HEK293 (cell line): ENCODE data around the gene THEM4.

ENCODE experiments used
- CTCF ChIA-PET: fragments of 350-600 bp; formaldehyde crosslinking; extraction: SDS; loops from one replicate; lab custom pipeline; 2021; ENCODE audit warnings: antibody characterized with exemption; lab: Yijun Ruan, JAX
- POLR2A ChIA-PET: fragments of 300-600 bp; formaldehyde crosslinking; extraction: SDS; loops from one replicate; lab custom pipeline; 2020; ENCODE audit warnings: antibody characterized with exemption, inconsistent platforms; lab: Yijun Ruan, JAX
- H3K27ac ChIP-seq: fragments of 200-500 bp; sonication (Bioruptor generic); 2 replicates; pipeline ENCODE4 v1.5.1; 2014; ENCODE audit warnings: low read depth, low read length, control low read depth, inconsistent platforms; ENCODE audit errors: extremely low read depth
- H3K36me3 ChIP-seq, 2 experiments: fragments of 200-500 bp in 1 of 2; sonication (Bioruptor generic) in 1 of 2; 1 replicate in 1 of 2; 2 replicates in 1 of 2; pipeline ENCODE4 v1.5.1; 2014 to 2017; ENCODE audit warnings: inconsistent platforms in 2 of 2, low read length in 2 of 2; ENCODE audit not compliant: control insufficient read depth in 2 of 2, insufficient read depth in 1 of 2
- H3K4me1 ChIP-seq: fragments of 200-500 bp; sonication (Bioruptor generic); 2 replicates; pipeline ENCODE4 v1.5.1; 2014; ENCODE audit warnings: mild to moderate bottlenecking, low read length, inconsistent platforms; ENCODE audit not compliant: control insufficient read depth, insufficient read depth
- H3K4me3 ChIP-seq: 2 replicates; pipeline ENCODE4 v1.5.1; 2011; ENCODE audit warnings: low read depth, mild to moderate bottlenecking, control low read depth, low read length, moderate library complexity
- H3K9me3 ChIP-seq: fragments of 200-500 bp; sonication (Bioruptor generic); 2 replicates; pipeline ENCODE4 v1.5.1; 2014; ENCODE audit warnings: low read depth, low read length, inconsistent platforms; ENCODE audit not compliant: control insufficient read depth, insufficient read depth
- BCL11B ChIP-seq: fragments of 450-650 bp; formaldehyde crosslinking; IDR thresholded peaks from 2 replicates; pipeline ENCODE4 v1.5.1; 2016; ENCODE audit warnings: low read depth, missing biosample characterization, missing genetic modification characterization
- SCRT2 ChIP-seq: fragments of 450-650 bp; formaldehyde crosslinking; IDR thresholded peaks from 2 replicates; pipeline ENCODE4 v1.5.1; 2016; ENCODE audit warnings: missing biosample characterization, missing genetic modification characterization
- SP3 ChIP-seq: fragments of 450-650 bp; formaldehyde crosslinking; IDR thresholded peaks from 2 replicates; pipeline ENCODE4 v1.5.1; 2016; ENCODE audit warnings: missing biosample characterization, missing genetic modification characterization
- ZBTB20 ChIP-seq: fragments of 450-650 bp; formaldehyde crosslinking; IDR thresholded peaks from 2 replicates; pipeline ENCODE4 v1.5.1; 2016; ENCODE audit warnings: missing biosample characterization, missing genetic modification characterization
- ZFP37 ChIP-seq: fragments of 450-650 bp; formaldehyde crosslinking; IDR thresholded peaks from 2 replicates; pipeline ENCODE4 v1.5.1; 2016; ENCODE audit warnings: missing biosample characterization, missing genetic modification characterization
- ZNF112 ChIP-seq: fragments of 450-650 bp; formaldehyde crosslinking; IDR thresholded peaks from 2 replicates; pipeline ENCODE4 v1.5.0; 2017; ENCODE audit warnings: missing biosample characterization, missing genetic modification characterization
- ZNF140 ChIP-seq: fragments of 450-650 bp; formaldehyde crosslinking; IDR thresholded peaks from 2 replicates; pipeline ENCODE4 v1.5.1; 2016; ENCODE audit warnings: missing biosample characterization, missing genetic modification characterization
- ZNF19 ChIP-seq: fragments of 450-650 bp; formaldehyde crosslinking; IDR thresholded peaks from 2 replicates; pipeline ENCODE4; 2016; ENCODE audit warnings: missing biosample characterization, missing genetic modification characterization, low read depth
- ZNF223 ChIP-seq: fragments of 450-650 bp; formaldehyde crosslinking; IDR thresholded peaks from 2 replicates; pipeline ENCODE4 v1.5.1; 2016; ENCODE audit warnings: missing biosample characterization, missing genetic modification characterization
- ZNF23 ChIP-seq: fragments of 450-650 bp; formaldehyde crosslinking; IDR thresholded peaks from 2 replicates; pipeline ENCODE4 v1.5.1; 2016; ENCODE audit warnings: missing biosample characterization, missing genetic modification characterization, borderline replicate concordance
- ZNF366 ChIP-seq: fragments of 450-650 bp; formaldehyde crosslinking; conservative IDR thresholded peaks from 2 replicates; pipeline ENCODE4 v1.5.1; 2016; ENCODE audit warnings: missing biosample characterization, missing genetic modification characterization
- ZNF37A ChIP-seq: fragments of 450-650 bp; IDR thresholded peaks from 2 replicates; pipeline ENCODE4 v1.5.1; 2018; ENCODE audit warnings: missing biosample characterization, missing genetic modification characterization
- ZNF404 ChIP-seq: fragments of 450-650 bp; formaldehyde crosslinking; IDR thresholded peaks from 2 replicates; pipeline ENCODE4 v1.5.1; 2017; ENCODE audit warnings: missing biosample characterization, missing genetic modification characterization
- ZNF423 ChIP-seq: fragments of 450-650 bp; formaldehyde crosslinking; IDR thresholded peaks from 2 replicates; pipeline ENCODE4 v1.5.1; 2016; ENCODE audit warnings: missing biosample characterization, missing genetic modification characterization
- ZNF433 ChIP-seq: fragments of 450-650 bp; formaldehyde crosslinking; IDR thresholded peaks from 2 replicates; pipeline ENCODE4 v1.5.1; 2016; ENCODE audit warnings: missing biosample characterization, missing genetic modification characterization, low read depth
- ZNF48 ChIP-seq: fragments of 450-650 bp; formaldehyde crosslinking; IDR thresholded peaks from 2 replicates; pipeline ENCODE4 v1.5.1; 2016; ENCODE audit warnings: missing biosample characterization, missing genetic modification characterization
- ZNF521 ChIP-seq: fragments of 450-650 bp; formaldehyde crosslinking; IDR thresholded peaks from 2 replicates; pipeline ENCODE4 v1.5.1; 2017; ENCODE audit warnings: missing biosample characterization, mild to moderate bottlenecking, missing genetic modification characterization
- ZNF623 ChIP-seq: fragments of 450-650 bp; formaldehyde crosslinking; IDR thresholded peaks from 2 replicates; pipeline ENCODE4 v1.5.1; 2016; ENCODE audit warnings: missing biosample characterization, missing genetic modification characterization
- ZNF777 ChIP-seq: fragments of 450-650 bp; formaldehyde crosslinking; IDR thresholded peaks from 2 replicates; pipeline ENCODE4 v1.5.1; 2017; ENCODE audit warnings: missing biosample characterization, missing genetic modification characterization, borderline replicate concordance
- ZNF791 ChIP-seq: fragments of 450-650 bp; formaldehyde crosslinking; IDR thresholded peaks from 2 replicates; pipeline ENCODE4 v1.5.1; 2016; ENCODE audit warnings: missing biosample characterization, missing genetic modification characterization
- TF ChIP-seq, protein P1 (sequence below): fragments of 450-650 bp; formaldehyde crosslinking; IDR thresholded peaks from 2 replicates; pipeline ENCODE4 v1.5.1; 2016; ENCODE audit warnings: missing biosample characterization, missing genetic modification characterization
- TF ChIP-seq, protein P2 (sequence below): fragments of 450-650 bp; IDR thresholded peaks from 2 replicates; pipeline ENCODE4 v1.5.1; 2018; ENCODE audit warnings: missing biosample characterization, missing genetic modification characterization
- TF ChIP-seq, protein P3 (sequence below): fragments of 450-650 bp; formaldehyde crosslinking; IDR thresholded peaks from 2 replicates; pipeline ENCODE4 v1.5.1; 2017; ENCODE audit warnings: missing biosample characterization, mild to moderate bottlenecking, missing genetic modification characterization, moderate library complexity
- TF ChIP-seq, protein P4 (sequence below): fragments of 450-650 bp; formaldehyde crosslinking; IDR thresholded peaks from 2 replicates; pipeline ENCODE4 v1.5.1; 2016; ENCODE audit warnings: missing biosample characterization, missing genetic modification characterization
- TF ChIP-seq, protein P5 (sequence below): fragments of 450-650 bp; formaldehyde crosslinking; IDR thresholded peaks from 2 replicates; pipeline ENCODE4 v1.5.1; 2016; ENCODE audit warnings: missing biosample characterization, missing genetic modification characterization

The THEM4 gene

DNA sequence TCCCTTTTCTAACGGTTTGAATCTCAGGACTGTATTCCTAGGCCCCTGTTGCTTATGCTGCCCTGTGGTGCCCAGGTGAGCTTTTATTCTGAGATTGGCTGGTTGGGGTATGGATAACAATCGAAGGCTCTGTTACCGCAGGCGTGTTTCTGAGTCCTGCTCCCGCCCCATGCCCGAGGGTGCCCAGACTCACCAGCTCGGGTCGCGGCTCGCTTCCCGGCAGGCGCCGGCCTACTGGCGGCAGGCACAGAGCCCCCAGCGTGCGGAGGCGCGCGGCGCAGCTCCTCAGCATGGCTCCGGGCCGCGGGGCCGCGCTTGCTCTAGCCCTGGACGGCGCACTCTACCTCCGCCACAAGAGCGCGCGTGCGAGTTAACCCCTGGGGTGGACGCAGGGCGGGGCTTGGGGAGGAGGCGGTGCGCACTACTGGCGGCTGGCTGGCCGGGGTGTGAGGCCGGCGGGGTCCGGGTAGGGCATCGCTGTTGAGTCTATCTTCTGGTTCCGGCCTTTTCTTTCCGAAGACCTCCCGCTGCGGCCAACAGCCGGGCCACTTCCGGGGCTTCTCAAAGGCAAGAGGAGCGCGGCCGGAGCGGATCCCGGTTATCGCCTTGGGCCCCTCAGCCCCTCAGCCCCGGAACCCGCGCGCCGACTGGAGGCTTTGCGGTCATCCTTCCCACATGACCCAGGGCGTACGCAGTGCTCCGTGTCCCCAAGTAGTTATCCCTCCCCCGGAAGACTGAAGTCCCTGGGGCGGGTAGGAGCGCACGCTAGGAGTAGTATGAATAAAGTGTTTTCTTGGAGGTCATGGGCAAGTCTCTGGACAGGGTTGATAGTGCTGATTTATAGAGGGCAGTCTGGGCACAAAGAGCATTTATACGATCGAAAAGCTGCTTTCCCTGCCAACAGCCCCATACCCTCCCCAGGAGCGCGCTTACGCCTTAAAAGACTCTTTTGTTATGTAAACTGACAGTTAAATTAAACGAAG is at the start of gene THEM4 (continued):
- TF ChIP-seq, protein P1, sequence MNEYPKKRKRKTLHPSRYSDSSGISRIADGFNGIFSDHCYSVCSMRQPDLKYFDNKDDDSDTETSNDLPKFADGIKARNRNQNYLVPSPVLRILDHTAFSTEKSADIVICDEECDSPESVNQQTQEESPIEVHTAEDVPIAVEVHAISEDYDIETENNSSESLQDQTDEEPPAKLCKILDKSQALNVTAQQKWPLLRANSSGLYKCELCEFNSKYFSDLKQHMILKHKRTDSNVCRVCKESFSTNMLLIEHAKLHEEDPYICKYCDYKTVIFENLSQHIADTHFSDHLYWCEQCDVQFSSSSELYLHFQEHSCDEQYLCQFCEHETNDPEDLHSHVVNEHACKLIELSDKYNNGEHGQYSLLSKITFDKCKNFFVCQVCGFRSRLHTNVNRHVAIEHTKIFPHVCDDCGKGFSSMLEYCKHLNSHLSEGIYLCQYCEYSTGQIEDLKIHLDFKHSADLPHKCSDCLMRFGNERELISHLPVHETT (tag by site-specific recombination): peak; percentile 87; the same call in 1 of the 2 replicates
- 0 out of 2 replicates have a peak, but pooled peaks have one; percentile 56 for TF ChIP-seq BCL11B (tag by site-specific recombination)
- peak; percentile 87 for TF ChIP-seq ZFP37 (tag by site-specific recombination)
- TF ChIP-seq SP3 (tag by site-specific recombination): peak; percentile 84
- no peak for TF ChIP-seq ZNF433 (tag by site-specific recombination)
- TF ChIP-seq, protein P2, sequence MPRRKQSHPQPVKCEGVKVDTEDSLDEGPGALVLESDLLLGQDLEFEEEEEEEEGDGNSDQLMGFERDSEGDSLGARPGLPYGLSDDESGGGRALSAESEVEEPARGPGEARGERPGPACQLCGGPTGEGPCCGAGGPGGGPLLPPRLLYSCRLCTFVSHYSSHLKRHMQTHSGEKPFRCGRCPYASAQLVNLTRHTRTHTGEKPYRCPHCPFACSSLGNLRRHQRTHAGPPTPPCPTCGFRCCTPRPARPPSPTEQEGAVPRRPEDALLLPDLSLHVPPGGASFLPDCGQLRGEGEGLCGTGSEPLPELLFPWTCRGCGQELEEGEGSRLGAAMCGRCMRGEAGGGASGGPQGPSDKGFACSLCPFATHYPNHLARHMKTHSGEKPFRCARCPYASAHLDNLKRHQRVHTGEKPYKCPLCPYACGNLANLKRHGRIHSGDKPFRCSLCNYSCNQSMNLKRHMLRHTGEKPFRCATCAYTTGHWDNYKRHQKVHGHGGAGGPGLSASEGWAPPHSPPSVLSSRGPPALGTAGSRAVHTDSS (tag by site-specific recombination): 0 out of 2 replicates have a peak, but pooled peaks have one; percentile 16
- no peak for TF ChIP-seq ZNF19 (tag by site-specific recombination)
- TF ChIP-seq ZNF48 (tag by site-specific recombination): no peak
- TF ChIP-seq, all 188 proteins: peak for 80

DNA sequence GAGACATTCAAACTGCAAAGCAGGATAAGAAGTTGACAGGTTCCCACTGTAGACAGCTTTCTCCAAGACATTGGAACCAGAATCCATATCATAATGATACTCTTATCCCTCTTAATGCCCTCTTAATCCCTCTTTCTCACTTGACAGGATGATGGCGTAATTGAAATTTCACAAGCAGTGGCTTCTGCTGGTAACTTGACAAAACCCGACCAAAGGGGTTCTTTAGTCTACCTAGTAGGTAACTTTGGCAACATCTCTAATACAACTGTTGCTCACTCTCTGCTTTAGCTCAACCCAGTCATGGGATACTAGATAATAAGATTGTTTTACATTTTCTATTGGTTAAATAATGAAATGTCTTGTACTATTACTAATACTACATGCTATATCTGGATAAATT is 49.6 kb upstream of the THEM4 start:
- no peaks in the 10 kb centered on the region for H3K4me1 ChIP-seq
- TF ChIP-seq ZNF366 (tag by site-specific recombination): no peak
- TF ChIP-seq ZNF223 (tag by site-specific recombination): no peak
- no peak for TF ChIP-seq ZNF112 (tag by site-specific recombination)
- TF ChIP-seq ZNF791: no peak
- TF ChIP-seq SCRT2 (tag by site-specific recombination): 0 out of 2 replicates have a peak, but pooled peaks have one; percentile 30
- no peak overlapping the region for H3K4me3 ChIP-seq
- POLR2A ChIA-PET: no interaction called here
- CTCF ChIA-PET: interaction anchor here (0.6 to 1.5 kb wide), 5 partner anchors 9 to 1538 kb away, joined by 3 to 5 read pairs (median 4); no protein-coding TSS in a partner anchor
- no peak overlapping the region for H3K27ac ChIP-seq
- no peaks in the 10 kb centered on the region for H3K36me3 ChIP-seq
- H3K9me3 ChIP-seq: no peaks in the 10 kb centered on the region

DNA sequence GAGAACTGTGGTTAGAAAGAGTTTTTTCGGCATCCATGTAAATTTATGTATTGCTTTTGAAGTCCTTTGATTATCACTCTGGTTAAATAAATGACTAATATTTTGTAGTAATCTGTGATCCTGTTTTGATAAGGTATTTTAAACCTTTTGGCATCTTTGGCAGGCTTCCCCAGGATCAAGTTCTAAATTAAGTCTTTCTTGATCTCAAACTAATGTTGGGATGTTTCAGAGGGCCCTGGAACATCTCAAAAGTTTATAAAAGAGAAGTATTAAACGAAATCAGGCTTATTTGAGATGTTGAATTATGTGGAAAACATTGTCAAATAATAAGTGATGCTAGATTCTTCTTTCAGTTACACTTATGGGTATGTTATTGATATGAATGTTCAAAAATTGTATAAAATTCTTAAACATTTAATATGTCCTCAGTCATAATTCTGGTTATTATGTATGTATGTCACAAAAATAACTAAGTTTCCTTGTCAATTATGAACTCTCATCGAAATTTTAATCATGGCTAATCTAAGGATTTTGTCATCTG is 47.7 kb upstream of the THEM4 start:
- POLR2A ChIA-PET: no interaction called here
- H3K9me3 ChIP-seq: no peaks in the 10 kb centered on the region
- H3K4me3 ChIP-seq: no peak overlapping the region
- CTCF ChIA-PET: no interaction called here
- no peaks in the 10 kb centered on the region for H3K36me3 ChIP-seq
- H3K4me1 ChIP-seq: no peaks in the 10 kb centered on the region
- H3K27ac ChIP-seq: no peak overlapping the region
- TF ChIP-seq ZNF140: no peak
- TF ChIP-seq, protein P3, sequence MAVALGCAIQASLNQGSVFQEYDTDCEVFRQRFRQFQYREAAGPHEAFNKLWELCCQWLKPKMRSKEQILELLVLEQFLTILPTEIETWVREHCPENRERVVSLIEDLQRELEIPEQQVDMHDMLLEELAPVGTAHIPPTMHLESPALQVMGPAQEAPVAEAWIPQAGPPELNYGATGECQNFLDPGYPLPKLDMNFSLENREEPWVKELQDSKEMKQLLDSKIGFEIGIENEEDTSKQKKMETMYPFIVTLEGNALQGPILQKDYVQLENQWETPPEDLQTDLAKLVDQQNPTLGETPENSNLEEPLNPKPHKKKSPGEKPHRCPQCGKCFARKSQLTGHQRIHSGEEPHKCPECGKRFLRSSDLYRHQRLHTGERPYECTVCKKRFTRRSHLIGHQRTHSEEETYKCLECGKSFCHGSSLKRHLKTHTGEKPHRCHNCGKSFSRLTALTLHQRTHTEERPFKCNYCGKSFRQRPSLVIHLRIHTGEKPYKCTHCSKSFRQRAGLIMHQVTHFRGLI (tag by site-specific recombination): no peak
- TF ChIP-seq ZBTB20 (tag by site-specific recombination): no peak
- no peak for TF ChIP-seq ZNF423 (tag by site-specific recombination)
- no peak for TF ChIP-seq ZNF404
- no peak for TF ChIP-seq ZNF623
- TF ChIP-seq ZNF521 (tag by site-specific recombination): no peak
- TF ChIP-seq, protein P4, sequence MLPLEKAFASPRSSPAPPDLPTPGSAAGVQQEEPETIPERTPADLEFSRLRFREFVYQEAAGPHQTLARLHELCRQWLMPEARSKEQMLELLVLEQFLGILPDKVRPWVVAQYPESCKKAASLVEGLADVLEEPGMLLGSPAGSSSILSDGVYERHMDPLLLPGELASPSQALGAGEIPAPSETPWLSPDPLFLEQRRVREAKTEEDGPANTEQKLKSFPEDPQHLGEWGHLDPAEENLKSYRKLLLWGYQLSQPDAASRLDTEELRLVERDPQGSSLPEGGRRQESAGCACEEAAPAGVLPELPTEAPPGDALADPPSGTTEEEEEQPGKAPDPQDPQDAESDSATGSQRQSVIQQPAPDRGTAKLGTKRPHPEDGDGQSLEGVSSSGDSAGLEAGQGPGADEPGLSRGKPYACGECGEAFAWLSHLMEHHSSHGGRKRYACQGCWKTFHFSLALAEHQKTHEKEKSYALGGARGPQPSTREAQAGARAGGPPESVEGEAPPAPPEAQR (tag by site-specific recombination): no peak
- TF ChIP-seq ZNF37A: no peak
- no peak for TF ChIP-seq ZNF23
- TF ChIP-seq ZNF777 (tag by site-specific recombination): no peak
- TF ChIP-seq, protein P5, sequence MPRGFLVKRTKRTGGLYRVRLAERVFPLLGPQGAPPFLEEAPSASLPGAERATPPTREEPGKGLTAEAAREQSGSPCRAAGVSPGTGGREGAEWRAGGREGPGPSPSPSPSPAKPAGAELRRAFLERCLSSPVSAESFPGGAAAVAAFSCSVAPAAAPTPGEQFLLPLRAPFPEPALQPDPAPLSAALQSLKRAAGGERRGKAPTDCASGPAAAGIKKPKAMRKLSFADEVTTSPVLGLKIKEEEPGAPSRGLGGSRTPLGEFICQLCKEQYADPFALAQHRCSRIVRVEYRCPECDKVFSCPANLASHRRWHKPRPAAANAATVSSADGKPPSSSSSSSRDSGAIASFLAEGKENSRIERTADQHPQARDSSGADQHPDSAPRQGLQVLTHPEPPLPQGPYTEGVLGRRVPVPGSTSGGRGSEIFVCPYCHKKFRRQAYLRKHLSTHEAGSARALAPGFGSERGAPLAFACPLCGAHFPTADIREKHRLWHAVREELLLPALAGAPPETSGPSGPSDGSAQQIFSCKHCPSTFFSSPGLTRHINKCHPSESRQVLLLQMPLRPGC (tag by site-specific recombination): no peak
